Fibroblast of lung (primary cell): ENCODE measurements around the gene TBRG1.

ENCODE experiments used
- CTCF ChIP-seq, 2 donors: IDR thresholded peaks in 1 of 2; conservative IDR thresholded peaks in 1 of 2; 1 replicate in 1 of 2; 2 replicates in 1 of 2; pipeline ENCODE4 v1.5.1; 2011 to 2012; ENCODE audit warnings: low read length in 2 of 2, control low read depth in 1 of 2, inconsistent platforms in 1 of 2, low read depth in 1 of 2, mild to moderate bottlenecking in 1 of 2
- EZH2 ChIP-seq: IDR thresholded peaks from 2 replicates; pipeline ENCODE4 v1.5.1; 2012; ENCODE audit warnings: low read length, control low read depth, mild to moderate bottlenecking; ENCODE audit errors: missing control alignments

GRCh38 chr11:124578761-124579160 lies 43.9 kb upstream of the TBRG1 start:
- TF ChIP-seq CTCF (conservative IDR thresholded peaks at IDR 0.05 in 1 of 2, IDR thresholded peaks at IDR 0.05 in 1 of 2; ENCODE audit: low read depth in 1 of 2, low read length in 2 of 2) (no peak), EZH2 (no peak)
